Naive thymus-derived CD8-positive, alpha-beta T cell (primary cell): ENCODE results near the gene C1orf210. TPM values are rescaled to one million over a fixed set of nuclear protein-coding genes. Genes with fewer than 3 reads are reported as not detected.
A peak's percentile ranks its signal among the peaks of the same experiment; 100 is the strongest.

Source experiments
- ATAC-seq, 2 donors: fragments of 150-1000 bp; cut with Tn5 transposase in 1 of 2; sonication (Bioruptor Pico), chemical (Tn5 transposase) in 1 of 2; 1 replicate in 1 of 2; 2 replicates in 1 of 2; pipeline ENCODE4 v1.10.0; 2021; ENCODE audit warnings: mild to moderate bottlenecking in 2 of 2, moderate library complexity in 2 of 2
- POLR2A ChIA-PET: fragments of 350-600 bp; sonication (Branson Sonifier 250); formaldehyde crosslinking; loops from one replicate; lab custom pipeline; 2021; ENCODE audit warnings: antibody characterized with exemption; lab: Charles Lee
- DNase-seq, 10 donors: peaks; one replicate each; pipeline versions ENCODE4 v3.0.0 to v3.0.0-alpha.2; 2020 to 2022
- H3K27ac Mint-ChIP-seq, 10 donors: one replicate each; pipeline ENCODE4 v1.8.0; 2020 to 2022; ENCODE audit warnings: mild to moderate bottlenecking in 10 of 10, mixed read lengths in 10 of 10, moderate library complexity in 4 of 10, inconsistent platforms in 1 of 10
- H3K27me3 Mint-ChIP-seq, 5 donors: one replicate each; pipeline ENCODE4 v1.8.0; 2021 to 2022; ENCODE audit warnings: mixed read lengths in 5 of 5
- H3K36me3 Mint-ChIP-seq, 3 donors: one replicate each; pipeline ENCODE4 v1.8.0; 2020 to 2022; ENCODE audit warnings: mixed read lengths in 3 of 3, mild to moderate bottlenecking in 2 of 3, inconsistent platforms in 1 of 3
- H3K4me1 Mint-ChIP-seq, 4 donors: one replicate each; pipeline ENCODE4 v1.8.0; 2021 to 2022; ENCODE audit warnings: mixed read lengths in 4 of 4
- H3K4me3 Mint-ChIP-seq, 10 donors: one replicate each; pipeline ENCODE4 v1.8.0; 2020 to 2022; ENCODE audit warnings: mild to moderate bottlenecking in 10 of 10, mixed read lengths in 10 of 10, moderate library complexity in 6 of 10, inconsistent platforms in 1 of 10
- H3K9me3 Mint-ChIP-seq, 9 donors: one replicate each; pipeline ENCODE4 v1.8.0; 2020 to 2022; ENCODE audit warnings: mixed read lengths in 9 of 9, mild to moderate bottlenecking in 3 of 9, inconsistent platforms in 1 of 9, moderate library complexity in 1 of 9
- polyA plus RNA-seq, 3 donors: library from polyadenylated mRNA; unstranded; fragments of 300-500 nt; fragmentation: Illumina TruSeq; gene quantifications; one replicate each; pipeline ENCODE4 v1.2.3, GENCODE V29; 2021
- total RNA-seq, 8 experiments: library from RNA in 2 of 8; stranded (reverse) in 2 of 8; gene quantifications; one replicate each; pipeline ENCODE4 v1.2.3 and lab custom pipeline; 2021 to 2026

C1orf210 gene
- total and polyA plus RNA-seq, 5 experiments from 2014 or later, result 0.13 TPM; not detected in 4

GRCh38 chr1:43308635-43309404, 23.4 kb upstream of the C1orf210 start:
- peak in 1 of 10 donors; percentile 40 for DNase-seq
- Mint-ChIP-seq H3K4me3 (no peak overlapping the region), H3K9me3 (no peaks in the 10 kb centered on the region), H3K36me3 (no peaks in the 10 kb centered on the region), H3K4me1 (peaks cover 0 to 4% (median 0%) of the 10 kb centered on the region in 4 donors), H3K27me3 (peaks cover 0 to 12% (median 0%) of the 10 kb centered on the region in 5 donors), H3K27ac (no peak overlapping the region)
- POLR2A ChIA-PET, result interaction anchor here (0.6 kb wide), 1 partner anchor 34 kb away, joined by 3 read pairs; no protein-coding TSS in a partner anchor
- no peak for ATAC-seq

- Mint-ChIP-seq H3K27me3 (peaks cover 0 to 12% (median 0%) of the 10 kb centered on the region in 5 donors), H3K4me1 (peaks cover 0 to 4% (median 0%) of the 10 kb centered on the region in 4 donors), H3K27ac (peak overlapping the region in 1 of 10 donors; percentile 66), H3K9me3 (no peaks in the 10 kb centered on the region), H3K4me3 (no peak overlapping the region), H3K36me3 (no peaks in the 10 kb centered on the region)
- DNase-seq (peak in 1 of 10 donors; percentile 42), ATAC-seq (no peak)
- POLR2A ChIA-PET, result no interaction called here
These were observed 22.2 kb upstream of the C1orf210 start for GRCh38 chr1:43307458-43308158.

- Mint-ChIP-seq H3K27ac (peak overlapping the region in 1 of 10 donors; percentile 21), H3K4me1 (peaks cover 0 to 4% (median 0%) of the 10 kb centered on the region in 4 donors), H3K27me3 (peaks cover 0 to 12% (median 0%) of the 10 kb centered on the region in 5 donors), H3K9me3 (no peaks in the 10 kb centered on the region), H3K4me3 (no peak overlapping the region), H3K36me3 (no peaks in the 10 kb centered on the region)
- no peak for ATAC-seq
- POLR2A ChIA-PET, result no interaction called here
- no peak for DNase-seq
These were observed 21.5 kb upstream of the C1orf210 start for GRCh38 chr1:43306688-43307457.

- Mint-ChIP-seq H3K4me3 (no peak overlapping the region), H3K27me3 (peaks cover 0 to 12% (median 0%) of the 10 kb centered on the region in 5 donors), H3K36me3 (no peaks in the 10 kb centered on the region), H3K27ac (peak overlapping the region in 2 of 10 donors; percentile 21 to 45), H3K4me1 (peaks cover 0 to 4% (median under 1%) of the 10 kb centered on the region in 4 donors), H3K9me3 (no peaks in the 10 kb centered on the region)
- POLR2A ChIA-PET, result no interaction called here
- DNase-seq (no peak), ATAC-seq (no peak)
These were observed 20.7 kb upstream of the C1orf210 start for GRCh38 chr1:43305926-43306687.

GRCh38 chr1:43305461-43305860, 20.1 kb upstream of the C1orf210 start:
- Mint-ChIP-seq H3K4me1 (peaks cover 0 to 6% (median 4%) of the 10 kb centered on the region in 4 donors), H3K27ac (no peak overlapping the region), H3K4me3 (no peak overlapping the region), H3K36me3 (no peaks in the 10 kb centered on the region), H3K27me3 (peaks cover 0 to 12% (median 0%) of the 10 kb centered on the region in 5 donors), H3K9me3 (no peaks in the 10 kb centered on the region)
- POLR2A ChIA-PET, result no interaction called here
- ATAC-seq, result no peak
- DNase-seq, result no peak

- ATAC-seq (no peak), DNase-seq (no peak)
- Mint-ChIP-seq H3K4me3 (no peak overlapping the region), H3K4me1 (peaks cover 0 to 6% (median 4%) of the 10 kb centered on the region in 4 donors), H3K36me3 (no peaks in the 10 kb centered on the region), H3K9me3 (no peaks in the 10 kb centered on the region), H3K27ac (no peak overlapping the region), H3K27me3 (peaks cover 0 to 12% (median 0%) of the 10 kb centered on the region in 5 donors)
- POLR2A ChIA-PET, result no interaction called here
These were observed 19.5 kb upstream of the C1orf210 start for GRCh38 chr1:43304771-43305300.

- Mint-ChIP-seq H3K4me1 (peaks cover 0 to 6% (median 4%) of the 10 kb centered on the region in 4 donors), H3K27me3 (peaks cover 0 to 12% (median 0%) of the 10 kb centered on the region in 5 donors), H3K36me3 (no peaks in the 10 kb centered on the region), H3K9me3 (no peaks in the 10 kb centered on the region), H3K4me3 (no peak overlapping the region), H3K27ac (peak overlapping the region in 1 of 10 donors; percentile 82)
- ATAC-seq, result no peak
- no peak for DNase-seq
- POLR2A ChIA-PET, result no interaction called here
These were observed 18.9 kb upstream of the C1orf210 start for GRCh38 chr1:43304314-43304681.

GRCh38 chr1:43303471-43304313, 18.3 kb upstream of the C1orf210 start:
- Mint-ChIP-seq H3K27ac (no peak overlapping the region), H3K4me1 (peaks cover 0 to 6% (median 4%) of the 10 kb centered on the region in 4 donors), H3K36me3 (no peaks in the 10 kb centered on the region), H3K4me3 (no peak overlapping the region), H3K9me3 (no peaks in the 10 kb centered on the region), H3K27me3 (peaks cover 0 to 12% (median 0%) of the 10 kb centered on the region in 5 donors)
- POLR2A ChIA-PET, result no interaction called here
- no peak for DNase-seq
- no peak for ATAC-seq

- H3K9me3 Mint-ChIP-seq, result no peaks in the 10 kb centered on the region
- ATAC-seq (no peak), DNase-seq (no peak)
- H3K4me1 Mint-ChIP-seq, result peaks cover 0 to 6% (median 3%) of the 10 kb centered on the region in 4 donors
- no peak overlapping the region for H3K4me3 Mint-ChIP-seq
- POLR2A ChIA-PET, result no interaction called here
- peaks cover 0 to 7% (median 0%) of the 10 kb centered on the region in 5 donors for H3K27me3 Mint-ChIP-seq
- H3K36me3 Mint-ChIP-seq, result no peaks in the 10 kb centered on the region
- H3K27ac Mint-ChIP-seq, result no peak overlapping the region
These were observed 17.5 kb upstream of the C1orf210 start for GRCh38 chr1:43302721-43303470.

- POLR2A ChIA-PET, result no interaction called here
- Mint-ChIP-seq H3K27ac (peak overlapping the region in 2 of 10 donors; percentile 6 to 9), H3K9me3 (no peaks in the 10 kb centered on the region), H3K4me1 (peaks cover 0 to 6% (median 3%) of the 10 kb centered on the region in 4 donors), H3K36me3 (no peaks in the 10 kb centered on the region), H3K4me3 (no peak overlapping the region), H3K27me3 (peaks cover 0 to 5% (median 0%) of the 10 kb centered on the region in 5 donors)
- no peak for ATAC-seq
- no peak for DNase-seq
These were observed 16.8 kb upstream of the C1orf210 start for GRCh38 chr1:43302201-43302600.
